ENCODE results near the gene BMP3. TPM values are rescaled to one million over a fixed set of nuclear protein-coding genes. Genes with fewer than 3 reads are reported as not detected.
"Not testable (repeated sequence)": the region's sequence is repeated elsewhere in the genome, so short reads cannot be mapped to it uniquely, and the experiment has no call there.

Gene BMP3
- total and polyA plus RNA-seq, 2 experiments from 2014 or later = 0.03 TPM; not detected in 1

DNA sequence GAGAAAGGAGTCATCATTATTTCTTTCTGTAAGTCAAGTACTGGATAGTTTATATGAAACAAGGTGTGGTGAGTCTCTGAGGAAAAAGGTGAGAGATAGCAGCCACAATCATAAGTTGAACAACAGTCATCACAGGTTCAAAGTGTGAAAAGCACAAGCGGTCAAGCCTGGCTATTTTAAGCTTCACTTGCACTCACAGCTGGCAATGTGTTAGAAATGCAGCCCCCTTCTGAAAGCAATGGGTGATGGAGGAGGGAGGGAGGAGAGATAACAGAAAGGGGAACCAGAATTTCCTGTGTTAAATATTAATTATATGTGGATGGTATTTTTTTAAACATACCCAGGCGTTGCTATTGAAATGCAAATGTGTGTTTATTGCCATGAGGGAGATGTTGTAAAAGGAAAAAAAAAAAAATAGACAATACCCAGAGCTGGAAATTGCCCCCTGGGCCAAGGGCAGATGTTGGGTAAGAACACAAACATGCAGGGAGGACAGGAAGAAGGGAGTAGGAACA, 26.9 kb upstream of the BMP3 start:
- Histone ChIP-seq H3K36me3 (no peaks in the 10 kb centered on the region), H3K27me3 (no peaks in the 10 kb centered on the region), H3K4me1 (ENCODE audit: low read depth) (no peaks in the 10 kb centered on the region), H3K4me3 (no peak overlapping the region), H3K9me3 (ENCODE audit: low read depth) (no peaks in the 10 kb centered on the region), H3K27ac (no peak overlapping the region)
- no peak for TF ChIP-seq CTCF (IDR thresholded peaks at IDR 0.05; ENCODE audit: low read depth, low read length)
- DNase-seq (ENCODE audit: low read depth in 1 of 2, low spot score in 1 of 2) = no peak

DNA sequence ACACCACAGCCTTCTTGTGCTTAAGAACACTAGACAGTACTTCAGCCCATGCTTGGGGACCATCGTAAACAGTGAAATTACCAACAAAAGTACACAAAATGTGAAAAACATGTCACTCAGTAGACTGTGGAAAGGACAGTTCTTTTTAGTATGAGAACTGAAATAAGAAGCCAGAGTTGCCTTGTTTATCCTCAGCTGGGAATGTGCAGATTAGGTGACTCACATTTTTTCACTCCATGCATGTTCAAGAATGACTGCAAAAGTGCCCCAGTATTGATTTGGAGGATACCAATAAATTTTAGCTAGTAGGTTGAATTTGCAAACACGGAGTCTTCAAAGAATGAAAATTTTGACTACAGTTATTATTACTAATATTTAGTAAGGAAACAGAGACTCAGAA, 23.1 kb upstream of the BMP3 start:
- no peak overlapping the region for H3K27ac ChIP-seq
- H3K4me3 ChIP-seq = no peak overlapping the region
- H3K9me3 ChIP-seq (ENCODE audit: low read depth) = no peaks in the 10 kb centered on the region
- TF ChIP-seq CTCF (IDR thresholded peaks at IDR 0.05; ENCODE audit: low read depth, low read length) = no peak
- H3K36me3 ChIP-seq = no peaks in the 10 kb centered on the region
- H3K27me3 ChIP-seq = no peaks in the 10 kb centered on the region
- H3K4me1 ChIP-seq (ENCODE audit: low read depth) = no peaks in the 10 kb centered on the region
- DNase-seq (ENCODE audit: low read depth in 1 of 2, low spot score in 1 of 2) = no peak

GRCh38 chr4:81016566-81016965, 13.9 kb upstream of the BMP3 start:
- not testable (repeated sequence) for H3K27me3 ChIP-seq; H3K36me3 ChIP-seq; H3K27ac ChIP-seq; DNase-seq (ENCODE audit: low read depth in 1 of 2, low spot score in 1 of 2); H3K4me1 ChIP-seq (ENCODE audit: low read depth); H3K4me3 ChIP-seq; H3K9me3 ChIP-seq (ENCODE audit: low read depth)

DNA sequence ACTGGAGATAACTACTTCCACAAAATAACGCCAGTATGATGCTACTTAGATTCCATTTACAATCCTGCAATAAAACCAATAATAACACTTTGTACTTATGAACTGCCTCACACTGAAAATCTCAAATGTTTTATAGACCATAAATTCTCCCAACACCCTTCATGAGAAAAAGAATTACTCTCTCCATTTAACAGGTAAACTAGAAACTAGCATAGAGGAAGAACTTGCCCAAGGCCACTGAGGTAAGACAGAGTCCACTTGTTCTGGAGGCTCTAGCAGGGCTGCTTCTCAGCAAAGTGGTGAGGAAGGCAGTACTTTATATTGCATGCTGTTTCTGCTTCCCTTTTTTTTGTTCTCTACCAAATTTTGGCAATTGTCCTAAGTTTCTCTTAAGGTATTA, 11.5 kb upstream of the BMP3 start:
- H3K4me3 ChIP-seq = no peak overlapping the region
- H3K27ac ChIP-seq = no peak overlapping the region
- H3K9me3 ChIP-seq (ENCODE audit: low read depth) = no peaks in the 10 kb centered on the region
- TF ChIP-seq CTCF (IDR thresholded peaks at IDR 0.05; ENCODE audit: low read depth, low read length) = no peak
- no peaks in the 10 kb centered on the region for H3K4me1 ChIP-seq (ENCODE audit: low read depth)
- H3K36me3 ChIP-seq = no peaks in the 10 kb centered on the region
- no peaks in the 10 kb centered on the region for H3K27me3 ChIP-seq
- DNase-seq (ENCODE audit: low read depth in 1 of 2, low spot score in 1 of 2) = no peak

GRCh38 chr4:81021142-81021944, 9.2 kb upstream of the BMP3 start:
- Histone ChIP-seq H3K27me3 (peaks cover 17% of the 10 kb centered on the region), H3K4me1 (ENCODE audit: low read depth) (no peaks in the 10 kb centered on the region), H3K36me3 (no peaks in the 10 kb centered on the region), H3K9me3 (ENCODE audit: low read depth) (no peaks in the 10 kb centered on the region), H3K27ac (no peak overlapping the region), H3K4me3 (no peak overlapping the region)
- TF ChIP-seq CTCF (IDR thresholded peaks at IDR 0.05; ENCODE audit: low read depth, low read length) = no peak
- DNase-seq (ENCODE audit: low read depth in 1 of 2, low spot score in 1 of 2) = no peak

DNA sequence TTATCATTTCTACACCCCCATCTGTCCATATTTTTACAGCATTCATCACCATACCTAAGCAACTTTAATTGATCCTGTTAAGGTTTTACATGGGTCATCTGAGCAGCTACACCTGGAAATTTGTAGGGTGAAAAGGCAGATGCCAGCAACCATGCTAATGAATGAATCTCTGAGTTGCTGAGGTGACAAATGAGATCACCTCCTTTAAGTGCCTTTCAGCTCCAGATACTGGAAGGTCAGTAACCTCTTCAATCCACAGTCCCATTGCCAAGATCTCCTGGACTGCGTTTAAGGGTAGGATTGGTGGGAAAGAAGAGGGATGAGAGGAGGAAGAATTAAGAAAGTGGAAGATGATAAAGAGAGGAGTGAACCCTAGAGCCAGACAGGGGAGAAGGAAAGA, 8.5 kb upstream of the BMP3 start:
- H3K27ac ChIP-seq = no peak overlapping the region
- no peaks in the 10 kb centered on the region for H3K9me3 ChIP-seq (ENCODE audit: low read depth)
- DNase-seq (ENCODE audit: low read depth in 1 of 2, low spot score in 1 of 2) = no peak
- no peak overlapping the region for H3K4me3 ChIP-seq
- peaks cover 24% of the 10 kb centered on the region for H3K27me3 ChIP-seq
- no peak for TF ChIP-seq CTCF (IDR thresholded peaks at IDR 0.05; ENCODE audit: low read depth, low read length)
- no peaks in the 10 kb centered on the region for H3K36me3 ChIP-seq
- no peaks in the 10 kb centered on the region for H3K4me1 ChIP-seq (ENCODE audit: low read depth)

Measured in cardiac muscle cell (in vitro differentiated cells and primary cell).